Kidney epithelial cell (primary cell): ENCODE measurements around the gene OR7C1. TPM values are rescaled to one million over a fixed set of nuclear protein-coding genes. Genes with fewer than 3 reads are reported as not detected.

Experiments
- DNase-seq: peaks from one replicate; pipeline ENCODE4 v3.0.0-alpha.2; 2010; ENCODE audit warnings: low read depth
- H3K27me3 ChIP-seq: 2 replicates; pipeline ENCODE4 v1.6.0; 2011; ENCODE audit warnings: low read length; ENCODE audit not compliant: control insufficient read depth, insufficient read depth
- H3K36me3 ChIP-seq: 2 replicates; pipeline ENCODE4 v1.5.1; 2011; ENCODE audit warnings: low read length; ENCODE audit not compliant: control insufficient read depth, insufficient read depth
- H3K4me3 ChIP-seq: 2 replicates; pipeline ENCODE4 v1.5.1; 2011; ENCODE audit warnings: low read depth, mild to moderate bottlenecking, control low read depth, low read length
- total RNA-seq: library from RNA; depleted of rRNA; stranded (reverse); fragments of >200 nt; gene quantifications from 2 replicates; pipeline ENCODE4 v1.2.3, GENCODE V29; 2015
- TF ChIP-seq, protein P1 (sequence below): IDR thresholded peaks from 2 replicates; pipeline ENCODE4 v1.5.1; 2011; ENCODE audit warnings: mild to moderate bottlenecking, moderate library complexity, low read length, control low read depth, inconsistent platforms; ENCODE audit not compliant: insufficient read depth, poor library complexity, severe bottlenecking

The OR7C1 gene
- total RNA-seq, result not detected in 2 replicates

GRCh38 chr19:14835011-14835410, at the start of gene OR7C1, which contains the start of gene OR7A5:
Gene OR7C1, minus strand, starts transcription at chr19:14835185. Its CDS starts 35,049 bp downstream, at chr19:14800136.
Gene OR7A5, minus strand, starts transcription at chr19:14835185. Its CDS starts 6,944 bp downstream, at chr19:14828241.
- TF ChIP-seq, protein P1, sequence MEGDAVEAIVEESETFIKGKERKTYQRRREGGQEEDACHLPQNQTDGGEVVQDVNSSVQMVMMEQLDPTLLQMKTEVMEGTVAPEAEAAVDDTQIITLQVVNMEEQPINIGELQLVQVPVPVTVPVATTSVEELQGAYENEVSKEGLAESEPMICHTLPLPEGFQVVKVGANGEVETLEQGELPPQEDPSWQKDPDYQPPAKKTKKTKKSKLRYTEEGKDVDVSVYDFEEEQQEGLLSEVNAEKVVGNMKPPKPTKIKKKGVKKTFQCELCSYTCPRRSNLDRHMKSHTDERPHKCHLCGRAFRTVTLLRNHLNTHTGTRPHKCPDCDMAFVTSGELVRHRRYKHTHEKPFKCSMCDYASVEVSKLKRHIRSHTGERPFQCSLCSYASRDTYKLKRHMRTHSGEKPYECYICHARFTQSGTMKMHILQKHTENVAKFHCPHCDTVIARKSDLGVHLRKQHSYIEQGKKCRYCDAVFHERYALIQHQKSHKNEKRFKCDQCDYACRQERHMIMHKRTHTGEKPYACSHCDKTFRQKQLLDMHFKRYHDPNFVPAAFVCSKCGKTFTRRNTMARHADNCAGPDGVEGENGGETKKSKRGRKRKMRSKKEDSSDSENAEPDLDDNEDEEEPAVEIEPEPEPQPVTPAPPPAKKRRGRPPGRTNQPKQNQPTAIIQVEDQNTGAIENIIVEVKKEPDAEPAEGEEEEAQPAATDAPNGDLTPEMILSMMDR, result no peak
- DNase-seq, result no peak
- H3K36me3 ChIP-seq, result no peaks in the 10 kb centered on the region
- H3K27me3 ChIP-seq, result no peaks in the 10 kb centered on the region
- H3K4me3 ChIP-seq, result no peak within 1 kb of the TSS

GRCh38 chr19:14871619-14872230, 36.7 kb upstream of the OR7C1 start:
- no peak for DNase-seq
- H3K27me3 ChIP-seq, result no peaks in the 10 kb centered on the region

DNA sequence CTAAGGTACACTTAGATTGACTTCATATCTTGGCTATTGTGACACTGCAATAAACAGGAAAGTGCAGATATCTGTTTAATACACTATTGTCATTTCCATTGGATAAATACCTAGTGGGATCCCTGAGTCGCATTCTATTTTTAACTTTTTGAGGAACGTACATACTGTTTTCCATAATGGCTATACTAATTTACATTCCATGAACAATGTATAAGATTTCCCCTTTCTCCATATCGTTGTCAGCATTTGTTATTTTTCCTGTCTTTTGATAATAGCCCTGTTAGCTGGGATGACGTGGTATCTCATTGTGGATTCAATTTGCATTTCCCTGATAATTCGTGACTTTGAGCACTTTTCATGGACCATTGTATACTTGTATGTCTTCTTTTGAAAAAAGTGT, 33.5 kb upstream of the OR7C1 start:
- no peaks in the 10 kb centered on the region for H3K27me3 ChIP-seq
- no peak overlapping the region for H3K4me3 ChIP-seq
- no peak for DNase-seq
- no peaks in the 10 kb centered on the region for H3K36me3 ChIP-seq
- TF ChIP-seq, protein P1, result no peak

More at GRCh38 chr19:14871619-14872230, 36.7 kb upstream of the OR7C1 start:
- no peak overlapping the region for H3K4me3 ChIP-seq
- no peaks in the 10 kb centered on the region for H3K36me3 ChIP-seq
- TF ChIP-seq, protein P1, result peak; percentile 30

DNA sequence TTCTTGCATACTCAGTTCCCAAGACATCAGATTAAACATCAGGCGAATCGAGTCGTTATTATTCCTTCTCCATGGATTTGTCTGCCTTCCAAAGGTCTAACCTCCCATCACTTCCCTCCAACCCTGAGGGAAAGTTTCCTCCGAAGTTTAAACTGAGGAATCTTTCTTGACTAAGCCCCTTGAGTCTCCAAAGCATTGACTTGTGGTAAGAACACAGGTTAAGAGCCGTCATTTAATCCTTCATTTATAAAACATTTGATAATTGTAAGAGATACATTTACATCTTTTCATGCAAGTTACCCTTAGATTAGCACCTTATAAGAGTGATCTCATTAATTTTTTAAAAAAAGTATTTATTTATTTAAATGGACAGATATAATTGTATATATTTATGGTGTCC, 13.8 kb upstream of the OR7C1 start, which contains the start of gene OR7A10:
TSS of gene OR7A10 (minus strand) at position 101 of the 400 bp plus-strand sequence. CDS start 7,045 bp downstream, outside the sequence.
- TF ChIP-seq, protein P1, result no peak
- DNase-seq, result no peak
- no peaks in the 10 kb centered on the region for H3K36me3 ChIP-seq
- H3K27me3 ChIP-seq, result no peaks in the 10 kb centered on the region
- H3K4me3 ChIP-seq, result no peak within 1 kb of the TSS

- DNase-seq, result no peak
- Histone ChIP-seq H3K36me3 (no peaks in the 10 kb centered on the region), H3K4me3 (no peak overlapping the region), H3K27me3 (no peaks in the 10 kb centered on the region)
- TF ChIP-seq, protein P1, result no peak
These were observed 8.6 kb upstream of the OR7C1 start for GRCh38 chr19:14843578-14843977.

- no peak overlapping the region for H3K4me3 ChIP-seq
- no peaks in the 10 kb centered on the region for H3K27me3 ChIP-seq
- no peak for DNase-seq
- TF ChIP-seq, protein P1, result no peak
- no peaks in the 10 kb centered on the region for H3K36me3 ChIP-seq
These were observed 8.2 kb upstream of the OR7C1 start for GRCh38 chr19:14843169-14843568.
